PC-3 (cell line): Measurements from ENCODE around the gene NLRX1.

Experiments
- EZH2 ChIP-seq: fragments of 300-600 bp; sonication (generic); IDR thresholded peaks from one replicate; pipeline ENCODE4 v1.6.1; 2017; ENCODE audit warnings: antibody characterized with exemption, mild to moderate bottlenecking, low read length; ENCODE audit not compliant: unreplicated experiment
- EZH2phosphoT487 ChIP-seq: fragments of 300-600 bp; sonication (generic); IDR thresholded peaks from 2 replicates; pipeline ENCODE4 v1.6.1; 2018; ENCODE audit warnings: mild to moderate bottlenecking, antibody characterized with exemption, low read length, borderline replicate concordance
- TF ChIP-seq, protein P1 (sequence below): fragments of 300-600 bp; sonication (generic); conservative IDR thresholded peaks from 2 replicates; pipeline ENCODE4 v1.5.1; 2017; ENCODE audit warnings: antibody characterized with exemption, low read depth, mild to moderate bottlenecking, low read length

DNA sequence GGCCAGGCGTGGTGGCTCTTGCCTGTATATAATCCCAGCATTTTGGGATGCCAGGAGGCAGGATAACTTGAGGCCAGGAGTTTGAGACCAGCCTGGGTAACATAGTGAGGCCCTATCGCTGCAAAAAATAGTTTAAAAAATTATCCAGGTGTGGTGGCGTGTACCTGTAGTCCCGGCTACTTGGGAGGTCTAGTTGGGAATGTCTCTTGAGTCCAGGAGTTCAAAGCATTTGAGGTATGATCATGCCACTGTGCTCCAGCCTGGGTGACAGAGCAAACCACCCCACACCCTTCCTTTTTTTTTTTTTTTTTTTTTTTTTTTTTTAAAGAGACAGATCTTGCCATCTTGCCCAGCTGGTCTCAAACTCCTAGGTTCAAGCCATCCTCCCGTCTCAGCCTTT, 54.4 kb downstream of the NLRX1 start:
- TF ChIP-seq, protein P1, sequence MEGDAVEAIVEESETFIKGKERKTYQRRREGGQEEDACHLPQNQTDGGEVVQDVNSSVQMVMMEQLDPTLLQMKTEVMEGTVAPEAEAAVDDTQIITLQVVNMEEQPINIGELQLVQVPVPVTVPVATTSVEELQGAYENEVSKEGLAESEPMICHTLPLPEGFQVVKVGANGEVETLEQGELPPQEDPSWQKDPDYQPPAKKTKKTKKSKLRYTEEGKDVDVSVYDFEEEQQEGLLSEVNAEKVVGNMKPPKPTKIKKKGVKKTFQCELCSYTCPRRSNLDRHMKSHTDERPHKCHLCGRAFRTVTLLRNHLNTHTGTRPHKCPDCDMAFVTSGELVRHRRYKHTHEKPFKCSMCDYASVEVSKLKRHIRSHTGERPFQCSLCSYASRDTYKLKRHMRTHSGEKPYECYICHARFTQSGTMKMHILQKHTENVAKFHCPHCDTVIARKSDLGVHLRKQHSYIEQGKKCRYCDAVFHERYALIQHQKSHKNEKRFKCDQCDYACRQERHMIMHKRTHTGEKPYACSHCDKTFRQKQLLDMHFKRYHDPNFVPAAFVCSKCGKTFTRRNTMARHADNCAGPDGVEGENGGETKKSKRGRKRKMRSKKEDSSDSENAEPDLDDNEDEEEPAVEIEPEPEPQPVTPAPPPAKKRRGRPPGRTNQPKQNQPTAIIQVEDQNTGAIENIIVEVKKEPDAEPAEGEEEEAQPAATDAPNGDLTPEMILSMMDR, result no peak
- TF ChIP-seq EZH2phosphoT487 (no peak), EZH2 (no peak)
